Measurements from ENCODE around the gene TYMP.

The TYMP gene

DNA sequence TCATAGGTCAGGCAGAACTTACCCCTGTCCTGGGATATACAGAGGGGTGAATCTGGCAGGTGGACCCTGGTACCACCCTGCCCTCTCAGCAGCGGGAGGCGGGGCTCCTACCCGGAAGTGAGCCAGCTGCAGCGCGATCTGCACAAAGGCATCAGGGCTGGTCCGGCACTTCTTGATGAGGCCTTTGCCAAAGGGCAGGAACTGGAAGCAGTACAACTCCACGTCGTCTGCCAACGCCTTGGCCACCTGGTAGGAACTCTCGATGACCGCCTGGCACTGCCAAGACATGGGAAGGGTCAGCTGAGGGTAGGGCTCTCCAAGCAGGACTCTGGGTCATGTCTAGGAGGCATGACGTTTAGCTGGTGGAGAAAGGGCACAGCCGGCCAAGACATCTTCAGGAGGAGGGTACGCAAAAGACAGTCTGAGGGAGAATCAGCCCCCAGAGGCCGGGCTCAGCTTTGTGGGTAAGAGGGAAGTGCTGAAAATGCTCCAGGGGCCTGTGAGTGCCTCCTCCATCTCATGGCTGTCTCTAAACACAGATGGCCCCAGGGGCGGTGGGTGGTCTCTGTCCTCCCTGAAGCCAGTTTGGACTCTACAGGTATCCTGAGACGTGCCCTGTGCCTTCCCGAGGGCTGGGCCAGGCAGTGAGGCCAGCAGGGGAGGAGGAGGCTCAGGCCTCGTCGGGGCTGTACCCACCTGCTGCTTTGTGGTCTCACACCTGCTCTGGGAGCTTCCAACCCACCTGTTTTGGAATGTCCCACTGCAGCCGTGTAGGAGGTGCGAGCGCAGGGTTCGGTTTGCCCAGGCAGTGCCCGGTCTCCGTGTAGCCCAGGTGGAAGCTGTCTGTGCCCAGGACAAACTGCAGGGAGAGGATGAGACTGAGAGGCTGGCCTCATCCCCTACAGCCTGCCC is 41.7 kb upstream of the TYMP start:
- no peak overlapping the region for H3K9ac ChIP-seq (ENCODE audit: low read length)
- no peaks in the 10 kb centered on the region for H3K27me3 ChIP-seq (replicated peaks; ENCODE audit: control insufficient read depth, insufficient read depth, low read length)
- H3K36me3 ChIP-seq (ENCODE audit: control insufficient read depth, insufficient read depth, low read length, severe bottlenecking), result peaks cover 16% of the 10 kb centered on the region

DNA sequence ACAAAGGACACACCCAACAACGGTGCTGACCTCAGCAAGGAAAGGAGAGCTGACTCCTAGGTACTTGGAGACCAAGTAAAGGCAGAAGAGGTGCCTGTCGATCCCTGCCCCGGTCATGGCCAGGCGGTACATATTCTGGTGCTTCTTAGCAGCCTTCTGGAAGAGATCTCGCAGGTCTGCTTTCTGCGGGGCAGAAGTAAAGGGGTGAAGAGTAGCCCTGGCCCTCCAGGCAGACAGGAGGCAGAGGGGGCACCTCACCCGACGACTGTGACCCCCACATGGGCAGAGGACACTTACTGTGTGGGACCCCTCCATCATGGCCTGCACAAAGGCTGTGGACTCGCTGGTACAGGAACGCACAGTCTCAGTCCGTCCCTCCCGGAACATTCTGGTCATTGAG is 41.0 kb upstream of the TYMP start:
- no peaks in the 10 kb centered on the region for H3K4me1 ChIP-seq (ENCODE audit: control insufficient read depth, insufficient read depth, low read length)
- no peaks in the 10 kb centered on the region for H3K27me3 ChIP-seq (replicated peaks; ENCODE audit: control insufficient read depth, insufficient read depth, low read length)
- no peak overlapping the region for H3K9ac ChIP-seq (ENCODE audit: low read length)
- DNase-seq (ENCODE audit: low read depth), result no peak
- H3K4me3 ChIP-seq (ENCODE audit: low read length), result no peak overlapping the region
- H3K9me3 ChIP-seq (ENCODE audit: control insufficient read depth, low read length), result no peaks in the 10 kb centered on the region
- peaks cover 16% of the 10 kb centered on the region for H3K36me3 ChIP-seq (ENCODE audit: control insufficient read depth, insufficient read depth, low read length, severe bottlenecking)

More for the DNA sequence above, 41.7 kb upstream of the TYMP start:
- H3K9me3 ChIP-seq (ENCODE audit: control insufficient read depth, low read length), result no peaks in the 10 kb centered on the region
- no peaks in the 10 kb centered on the region for H3K4me1 ChIP-seq (ENCODE audit: control insufficient read depth, insufficient read depth, low read length)
- no peak overlapping the region for H3K4me3 ChIP-seq (ENCODE audit: low read length)
- DNase-seq (ENCODE audit: low read depth), result no peak

DNA sequence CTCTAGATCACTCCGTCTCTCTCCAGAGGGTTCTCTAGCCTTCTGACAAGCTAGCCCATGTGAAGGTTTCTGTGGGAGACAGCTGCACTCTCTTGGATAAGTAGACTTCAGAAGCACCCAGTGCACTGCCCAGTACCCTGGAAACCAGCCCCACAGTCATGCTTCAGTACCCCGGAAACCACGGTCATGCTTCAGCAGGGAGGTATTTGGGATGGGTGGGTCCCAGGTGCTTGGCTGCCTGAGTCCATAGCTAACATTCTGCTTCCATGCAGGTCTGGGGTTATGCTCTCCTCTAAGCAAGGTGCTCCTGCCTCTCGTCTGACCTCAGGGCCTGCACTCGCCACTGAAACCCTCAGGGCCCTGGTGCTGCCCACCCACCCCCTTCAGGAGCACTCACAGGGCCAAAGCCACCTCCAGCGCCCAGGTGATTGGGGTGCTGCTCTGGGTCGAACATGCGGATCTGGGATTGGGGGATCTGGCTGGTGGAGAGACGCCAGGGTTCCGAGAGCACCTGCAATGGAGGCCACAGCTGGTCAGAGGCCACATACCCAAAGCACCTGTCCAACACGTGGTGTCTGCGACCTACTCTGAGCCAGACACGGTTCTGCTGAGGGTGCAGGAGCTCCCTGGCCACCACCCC is 40.2 kb upstream of the TYMP start:
- Histone ChIP-seq H3K36me3 (ENCODE audit: control insufficient read depth, insufficient read depth, low read length, severe bottlenecking) (peaks cover 16% of the 10 kb centered on the region), H3K4me3 (ENCODE audit: low read length) (no peak overlapping the region), H3K27me3 (replicated peaks; ENCODE audit: control insufficient read depth, insufficient read depth, low read length) (no peaks in the 10 kb centered on the region), H3K9me3 (ENCODE audit: control insufficient read depth, low read length) (no peaks in the 10 kb centered on the region), H3K4me1 (ENCODE audit: control insufficient read depth, insufficient read depth, low read length) (peaks cover 5% of the 10 kb centered on the region), H3K9ac (ENCODE audit: low read length) (no peak overlapping the region)
- no peak for DNase-seq (ENCODE audit: low read depth)

DNA sequence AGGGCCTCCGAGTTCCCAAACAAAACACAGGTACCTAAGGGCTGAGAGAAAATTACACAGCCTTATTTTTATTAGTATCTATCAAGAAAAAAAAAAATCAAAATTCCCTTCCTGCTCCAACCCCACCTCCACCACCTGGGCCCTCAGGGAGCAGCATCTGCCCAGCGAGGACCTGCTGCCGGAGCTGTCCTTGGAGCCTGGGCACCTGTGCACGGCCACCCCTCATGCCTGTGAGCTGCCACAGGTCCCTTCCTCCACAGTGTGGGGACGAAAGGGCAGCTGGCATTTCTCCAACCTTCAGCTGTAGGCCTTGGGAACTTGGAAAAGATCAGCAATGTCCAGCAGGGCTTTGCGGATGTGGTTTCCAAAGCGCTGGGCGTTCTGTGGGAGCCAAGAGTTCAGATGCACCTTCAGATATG is 39.2 kb upstream of the TYMP start:
- Histone ChIP-seq H3K36me3 (ENCODE audit: control insufficient read depth, insufficient read depth, low read length, severe bottlenecking) (peaks cover 16% of the 10 kb centered on the region), H3K9ac (ENCODE audit: low read length) (no peak overlapping the region), H3K9me3 (ENCODE audit: control insufficient read depth, low read length) (no peaks in the 10 kb centered on the region), H3K4me1 (ENCODE audit: control insufficient read depth, insufficient read depth, low read length) (peaks cover 12% of the 10 kb centered on the region), H3K27me3 (replicated peaks; ENCODE audit: control insufficient read depth, insufficient read depth, low read length) (no peaks in the 10 kb centered on the region), H3K4me3 (ENCODE audit: low read length) (no peak overlapping the region)
- DNase-seq (ENCODE audit: low read depth), result no peak

DNA sequence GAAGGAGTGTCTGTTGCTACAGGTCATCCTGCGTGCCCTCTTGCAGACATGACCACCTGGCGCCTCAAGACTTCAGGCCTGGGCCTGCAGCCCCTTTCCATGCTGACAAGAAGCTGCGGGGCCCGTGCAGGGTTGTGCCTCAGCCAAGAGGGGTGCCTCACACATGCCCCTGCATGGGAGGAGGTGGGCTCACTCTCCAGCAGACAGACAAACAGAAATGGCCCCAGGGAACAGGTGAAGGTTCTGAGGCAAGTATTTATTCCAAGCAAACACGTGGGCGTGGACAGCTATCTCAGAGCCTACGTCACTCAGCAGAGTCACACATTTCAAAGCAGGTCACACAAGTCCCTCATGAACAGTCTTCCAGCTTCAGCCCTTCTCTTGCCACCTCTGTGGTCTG is 38.8 kb upstream of the TYMP start:
- peaks cover 15% of the 10 kb centered on the region for H3K4me1 ChIP-seq (ENCODE audit: control insufficient read depth, insufficient read depth, low read length)
- H3K27me3 ChIP-seq (replicated peaks; ENCODE audit: control insufficient read depth, insufficient read depth, low read length), result no peaks in the 10 kb centered on the region
- H3K4me3 ChIP-seq (ENCODE audit: low read length), result no peak overlapping the region
- no peaks in the 10 kb centered on the region for H3K9me3 ChIP-seq (ENCODE audit: control insufficient read depth, low read length)
- peaks cover 16% of the 10 kb centered on the region for H3K36me3 ChIP-seq (ENCODE audit: control insufficient read depth, insufficient read depth, low read length, severe bottlenecking)
- no peak overlapping the region for H3K9ac ChIP-seq (ENCODE audit: low read length)
- no peak for DNase-seq (ENCODE audit: low read depth)

DNA sequence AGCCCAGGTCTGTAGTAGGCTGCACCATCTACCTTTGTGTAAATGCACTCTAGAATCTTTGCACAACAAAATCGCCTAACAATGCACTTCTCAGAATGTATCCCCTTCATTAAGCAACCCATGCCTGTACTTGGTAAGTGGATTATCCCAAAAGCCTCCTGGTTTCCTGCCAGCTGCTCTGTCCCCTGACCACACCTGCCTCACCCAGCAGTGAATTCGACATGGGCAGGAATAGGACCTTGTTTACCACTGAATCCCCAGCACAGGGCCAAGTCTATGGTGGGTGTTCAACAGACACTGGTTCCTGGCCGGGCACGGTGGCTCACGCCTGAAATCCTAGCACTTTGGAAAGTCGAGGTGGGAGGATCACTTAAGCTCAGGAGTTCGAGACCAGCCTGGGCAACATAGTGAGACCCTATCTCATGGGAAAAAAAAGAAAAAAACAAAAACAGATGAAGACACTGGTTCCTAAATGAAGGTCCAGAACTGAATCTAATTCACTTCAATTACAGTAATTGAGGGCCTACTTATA is 38.0 kb upstream of the TYMP start:
- Histone ChIP-seq H3K4me3 (ENCODE audit: low read length) (no peak overlapping the region), H3K36me3 (ENCODE audit: control insufficient read depth, insufficient read depth, low read length, severe bottlenecking) (peaks cover 16% of the 10 kb centered on the region), H3K9me3 (ENCODE audit: control insufficient read depth, low read length) (no peaks in the 10 kb centered on the region), H3K4me1 (ENCODE audit: control insufficient read depth, insufficient read depth, low read length) (peaks cover 21% of the 10 kb centered on the region), H3K9ac (ENCODE audit: low read length) (no peak overlapping the region), H3K27me3 (replicated peaks; ENCODE audit: control insufficient read depth, insufficient read depth, low read length) (no peaks in the 10 kb centered on the region)
- DNase-seq (ENCODE audit: low read depth), result no peak

DNA sequence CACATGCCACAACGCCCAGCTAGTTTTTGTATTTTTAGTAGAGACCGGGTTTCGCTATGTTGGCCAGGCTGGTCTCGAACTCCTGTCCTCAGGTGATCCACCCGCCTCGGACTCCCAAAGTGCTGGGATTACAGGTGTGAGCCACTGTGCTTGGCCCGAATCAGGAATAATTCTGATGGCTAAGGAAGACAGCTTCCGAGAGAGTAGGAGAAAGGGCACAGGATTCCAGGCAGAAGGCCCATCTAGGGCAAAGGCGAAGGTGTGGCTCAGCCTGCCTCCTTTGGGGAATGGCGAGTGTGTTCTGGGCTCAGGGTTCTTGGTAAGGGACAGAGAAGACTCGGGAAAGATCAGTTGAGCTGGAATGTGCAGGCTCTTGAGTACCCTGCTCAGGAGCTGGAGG is 34.5 kb upstream of the TYMP start:
- H3K36me3 ChIP-seq (ENCODE audit: control insufficient read depth, insufficient read depth, low read length, severe bottlenecking), result peaks cover under 1% of the 10 kb centered on the region
- no peak for DNase-seq (ENCODE audit: low read depth)
- H3K4me3 ChIP-seq (ENCODE audit: low read length), result peak overlapping the region; percentile 85
- H3K9ac ChIP-seq (ENCODE audit: low read length), result peak overlapping the region; percentile 86
- H3K4me1 ChIP-seq (ENCODE audit: control insufficient read depth, insufficient read depth, low read length), result peaks cover 21% of the 10 kb centered on the region
- H3K27me3 ChIP-seq (replicated peaks; ENCODE audit: control insufficient read depth, insufficient read depth, low read length), result peaks cover 5% of the 10 kb centered on the region
- H3K9me3 ChIP-seq (ENCODE audit: control insufficient read depth, low read length), result no peaks in the 10 kb centered on the region

DNA sequence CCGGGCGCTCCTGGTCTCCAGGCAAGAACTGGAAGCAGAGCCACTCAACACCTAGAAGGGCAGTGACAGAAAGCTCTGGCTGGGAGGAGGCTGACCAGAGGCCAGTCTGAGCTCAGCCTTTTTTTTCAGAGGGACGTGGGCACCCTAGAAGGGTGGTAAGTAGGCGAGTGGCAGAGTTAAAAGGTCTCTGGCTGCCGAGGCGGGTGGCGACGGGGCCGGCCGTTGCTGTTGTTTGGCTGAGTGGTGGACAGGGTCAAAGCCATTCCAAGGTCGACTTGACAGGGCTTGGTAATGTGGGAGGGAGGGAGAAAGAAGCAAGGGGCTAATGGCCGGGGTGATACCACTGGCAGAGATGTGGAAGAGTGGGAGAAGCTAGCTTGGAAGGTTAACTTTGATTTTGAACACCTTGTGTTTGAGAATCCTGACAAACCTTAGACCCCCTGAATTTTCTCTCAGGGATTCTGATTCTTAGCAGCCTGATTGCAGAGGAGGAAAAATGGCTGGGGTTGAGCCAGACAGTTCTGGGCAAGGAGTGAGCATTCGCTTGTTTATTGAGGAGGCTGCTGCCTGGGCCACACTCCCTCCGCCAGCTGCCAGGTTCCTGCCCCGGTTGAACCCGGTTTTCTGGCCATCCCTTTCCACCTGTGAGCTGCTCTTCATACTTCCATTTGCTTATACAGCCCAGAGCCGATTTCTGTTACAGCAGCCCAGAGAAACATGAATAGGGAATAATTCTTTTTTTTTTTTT is 33.8 kb upstream of the TYMP start:
- DNase-seq (ENCODE audit: low read depth), result no peak
- Histone ChIP-seq H3K4me3 (ENCODE audit: low read length) (peak overlapping the region; percentile 85), H3K9me3 (ENCODE audit: control insufficient read depth, low read length) (no peaks in the 10 kb centered on the region), H3K9ac (ENCODE audit: low read length) (peak overlapping the region; percentile 86), H3K4me1 (ENCODE audit: control insufficient read depth, insufficient read depth, low read length) (peaks cover 21% of the 10 kb centered on the region), H3K36me3 (ENCODE audit: control insufficient read depth, insufficient read depth, low read length, severe bottlenecking) (no peaks in the 10 kb centered on the region), H3K27me3 (replicated peaks; ENCODE audit: control insufficient read depth, insufficient read depth, low read length) (peaks cover 5% of the 10 kb centered on the region)

DNA sequence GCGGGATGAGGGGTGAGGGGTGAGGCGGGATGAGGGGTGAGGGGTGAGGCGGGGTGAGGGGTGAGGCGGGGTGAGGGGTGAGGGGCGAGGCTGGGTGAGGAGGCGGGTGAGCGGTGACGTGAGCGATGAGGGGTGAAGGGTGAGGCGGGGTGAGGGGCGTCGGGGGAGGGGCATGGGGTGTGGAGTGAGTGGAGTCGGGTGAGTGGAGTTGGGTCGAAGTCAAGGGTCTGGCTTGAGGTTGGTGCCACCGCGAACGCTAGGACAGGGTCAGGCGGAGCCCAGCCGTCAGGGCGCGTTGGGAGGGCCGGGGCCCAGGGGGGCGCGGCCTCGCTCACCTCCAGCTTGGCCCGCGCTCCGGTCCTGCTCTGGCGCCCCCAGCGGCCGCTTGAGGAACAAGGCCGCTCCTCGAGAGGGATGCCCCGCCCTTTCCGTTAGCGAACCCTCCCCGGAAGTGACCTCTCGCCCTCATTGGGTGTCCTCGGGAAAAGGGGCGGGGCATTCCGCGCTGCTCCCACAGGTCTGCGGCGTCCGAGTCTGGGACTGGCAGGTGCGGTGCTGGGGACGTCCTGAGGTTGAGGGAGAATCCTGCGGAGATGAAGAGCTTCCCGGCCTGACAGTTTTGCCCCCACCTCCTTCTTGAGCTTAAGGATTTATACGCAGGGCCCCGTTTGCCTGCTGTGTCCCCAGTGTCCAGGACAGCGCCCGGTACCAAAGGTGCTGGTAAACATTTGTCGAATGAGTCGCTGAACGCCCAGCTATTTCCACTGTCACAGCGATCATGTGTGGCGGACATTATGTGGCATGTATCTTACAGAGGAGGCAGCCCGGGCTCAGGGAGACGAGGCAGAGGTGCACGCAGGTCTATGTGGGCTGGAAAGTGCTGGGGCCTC is 33.0 kb upstream of the TYMP start, which contains the start of gene SYCE3:
SYCE3 (minus strand) TSS at position 397 of the 890 bp plus-strand sequence. CDS start 6,514 bp downstream, outside the sequence.
- DNase-seq (ENCODE audit: low read depth), result peak; percentile 99
- H3K36me3 ChIP-seq (ENCODE audit: control insufficient read depth, insufficient read depth, low read length, severe bottlenecking), result no peaks in the 10 kb centered on the region
- peak within 1 kb of the TSS; percentile 86 for H3K9ac ChIP-seq (ENCODE audit: low read length)
- H3K27me3 ChIP-seq (replicated peaks; ENCODE audit: control insufficient read depth, insufficient read depth, low read length), result peaks cover 5% of the 10 kb centered on the region
- peak within 1 kb of the TSS; percentile 85 for H3K4me3 ChIP-seq (ENCODE audit: low read length)
- H3K4me1 ChIP-seq (ENCODE audit: control insufficient read depth, insufficient read depth, low read length), result peaks cover 21% of the 10 kb centered on the region
- no peaks in the 10 kb centered on the region for H3K9me3 ChIP-seq (ENCODE audit: control insufficient read depth, low read length)

Measured in adipocyte (in vitro differentiated cells).